Activated naive CD4-positive, alpha-beta T cell treated with anti-CD3 and anti-CD28 coated beads, Interleukin-2, amount 10 ng/mL, durations not matched to agents 7 days and 5 days (primary cell): ENCODE results near the gene MAST2.
"Not testable (repeated sequence)": the region's sequence is repeated elsewhere in the genome, so short reads cannot be mapped to it uniquely, and the experiment has no call there.

Experiments used
- CTCF ChIA-PET: fragments of 350-600 bp; sonication (Branson Sonifier 250); formaldehyde crosslinking; loops from one replicate; lab custom pipeline; 2021; ENCODE audit warnings: antibody characterized with exemption; lab: Charles Lee
- DNase-seq: peaks from one replicate; pipeline ENCODE4 v3.0.0-alpha.2; 2020
- H3K27ac Mint-ChIP-seq: one replicate; pipeline ENCODE4 v1.8.0; 2021; ENCODE audit warnings: mild to moderate bottlenecking, moderate library complexity, mixed read lengths
- H3K27me3 Mint-ChIP-seq: one replicate; pipeline ENCODE4 v1.8.0; 2021; ENCODE audit warnings: mild to moderate bottlenecking, mixed read lengths
- H3K36me3 Mint-ChIP-seq: one replicate; pipeline ENCODE4 v1.8.0; 2021; ENCODE audit warnings: mixed read lengths
- H3K4me1 Mint-ChIP-seq: one replicate; pipeline ENCODE4 v1.8.0; 2021; ENCODE audit warnings: mixed read lengths
- H3K4me3 Mint-ChIP-seq: one replicate; pipeline ENCODE4 v1.8.0; 2021; ENCODE audit warnings: mild to moderate bottlenecking, moderate library complexity, mixed read lengths
- H3K9me3 Mint-ChIP-seq: one replicate; pipeline ENCODE4 v1.8.0; 2021; ENCODE audit warnings: mixed read lengths

Gene MAST2

GRCh38 chr1:45930258-45931150 lies 127.1 kb downstream of the MAST2 start:
- no peaks in the 10 kb centered on the region for H3K9me3 Mint-ChIP-seq
- DNase-seq: no peak
- no peaks in the 10 kb centered on the region for H3K27me3 Mint-ChIP-seq
- H3K4me3 Mint-ChIP-seq: no peak overlapping the region
- CTCF ChIA-PET: no interaction called here
- H3K27ac Mint-ChIP-seq: no peak overlapping the region
- no peaks in the 10 kb centered on the region for H3K36me3 Mint-ChIP-seq
- H3K4me1 Mint-ChIP-seq: no peaks in the 10 kb centered on the region

GRCh38 chr1:45932205-45932604 lies 128.8 kb downstream of the MAST2 start:
- H3K36me3 Mint-ChIP-seq, DNase-seq, CTCF ChIA-PET, H3K27ac Mint-ChIP-seq, H3K27me3 Mint-ChIP-seq, H3K9me3 Mint-ChIP-seq, H3K4me1 Mint-ChIP-seq, H3K4me3 Mint-ChIP-seq: not testable (repeated sequence)

GRCh38 chr1:45934947-45935346 lies 131.5 kb downstream of the MAST2 start:
- Mint-ChIP-seq H3K4me3 (no peak overlapping the region), H3K4me1 (no peaks in the 10 kb centered on the region), H3K9me3 (no peaks in the 10 kb centered on the region), H3K27me3 (no peaks in the 10 kb centered on the region), H3K27ac (no peak overlapping the region), H3K36me3 (peaks cover 1% of the 10 kb centered on the region)
- DNase-seq: no peak
- CTCF ChIA-PET: no interaction called here

GRCh38 chr1:45938029-45938428 lies 134.6 kb downstream of the MAST2 start:
- no peak for DNase-seq
- CTCF ChIA-PET: interaction anchor here (0.6 kb wide), 1 partner anchor 752 kb away, joined by 3 read pairs; no protein-coding TSS in a partner anchor
- Mint-ChIP-seq H3K9me3 (no peaks in the 10 kb centered on the region), H3K27ac (no peak overlapping the region), H3K27me3 (no peaks in the 10 kb centered on the region), H3K4me1 (no peaks in the 10 kb centered on the region), H3K36me3 (peaks cover 1% of the 10 kb centered on the region), H3K4me3 (no peak overlapping the region)

GRCh38 chr1:45942411-45942810 lies 139.0 kb downstream of the MAST2 start:
- H3K27me3 Mint-ChIP-seq: no peaks in the 10 kb centered on the region
- no peak overlapping the region for H3K27ac Mint-ChIP-seq
- H3K4me1 Mint-ChIP-seq: no peaks in the 10 kb centered on the region

GRCh38 chr1:45943185-45943584 lies 139.8 kb downstream of the MAST2 start:
- no peak for DNase-seq
- Mint-ChIP-seq H3K4me1 (no peaks in the 10 kb centered on the region), H3K9me3 (no peaks in the 10 kb centered on the region), H3K27ac (no peak overlapping the region), H3K27me3 (no peaks in the 10 kb centered on the region), H3K4me3 (no peak overlapping the region), H3K36me3 (peaks cover 1% of the 10 kb centered on the region)
- CTCF ChIA-PET: no interaction called here

More at GRCh38 chr1:45942411-45942810, 139.0 kb downstream of the MAST2 start:
- H3K4me3 Mint-ChIP-seq: no peak overlapping the region
- H3K9me3 Mint-ChIP-seq: no peaks in the 10 kb centered on the region
- CTCF ChIA-PET: no interaction called here
- H3K36me3 Mint-ChIP-seq: peaks cover 1% of the 10 kb centered on the region
- no peak for DNase-seq

GRCh38 chr1:45945426-45945825 lies 142.0 kb downstream of the MAST2 start:
- DNase-seq: no peak
- Mint-ChIP-seq H3K9me3 (no peaks in the 10 kb centered on the region), H3K27ac (no peak overlapping the region), H3K27me3 (no peaks in the 10 kb centered on the region), H3K4me1 (no peaks in the 10 kb centered on the region), H3K4me3 (no peak overlapping the region), H3K36me3 (no peaks in the 10 kb centered on the region)
- CTCF ChIA-PET: no interaction called here

GRCh38 chr1:45949462-45949861 lies 146.1 kb downstream of the MAST2 start:
- DNase-seq, H3K9me3 Mint-ChIP-seq, H3K27me3 Mint-ChIP-seq, H3K27ac Mint-ChIP-seq, H3K4me1 Mint-ChIP-seq, H3K36me3 Mint-ChIP-seq, H3K4me3 Mint-ChIP-seq, CTCF ChIA-PET: not testable (repeated sequence)

GRCh38 chr1:45952072-45952471 lies 148.7 kb downstream of the MAST2 start:
- Mint-ChIP-seq H3K36me3 (no peaks in the 10 kb centered on the region), H3K4me3 (no peak overlapping the region), H3K27ac (no peak overlapping the region), H3K9me3 (no peaks in the 10 kb centered on the region), H3K4me1 (no peaks in the 10 kb centered on the region), H3K27me3 (no peaks in the 10 kb centered on the region)
- DNase-seq: no peak
- CTCF ChIA-PET: no interaction called here

- no peak overlapping the region for H3K27ac Mint-ChIP-seq
- no peak for DNase-seq
- H3K36me3 Mint-ChIP-seq: no peaks in the 10 kb centered on the region
- H3K9me3 Mint-ChIP-seq: no peaks in the 10 kb centered on the region
- H3K4me1 Mint-ChIP-seq: no peaks in the 10 kb centered on the region
- no peaks in the 10 kb centered on the region for H3K27me3 Mint-ChIP-seq
- CTCF ChIA-PET: no interaction called here
- H3K4me3 Mint-ChIP-seq: no peak overlapping the region
These were observed 150.8 kb downstream of the MAST2 start for GRCh38 chr1:45953934-45954847.

- Mint-ChIP-seq H3K27me3 (no peaks in the 10 kb centered on the region), H3K27ac (no peak overlapping the region), H3K9me3 (no peaks in the 10 kb centered on the region), H3K36me3 (peaks cover 4% of the 10 kb centered on the region), H3K4me1 (no peaks in the 10 kb centered on the region), H3K4me3 (no peak overlapping the region)
- DNase-seq: no peak
- CTCF ChIA-PET: no interaction called here
These were observed 154.3 kb downstream of the MAST2 start for GRCh38 chr1:45957684-45958083.

- H3K27me3 Mint-ChIP-seq: no peaks in the 10 kb centered on the region
- H3K27ac Mint-ChIP-seq: no peak overlapping the region
- DNase-seq: no peak
- H3K9me3 Mint-ChIP-seq: no peaks in the 10 kb centered on the region
- no peak overlapping the region for H3K4me3 Mint-ChIP-seq
- peaks cover 8% of the 10 kb centered on the region for H3K36me3 Mint-ChIP-seq
- H3K4me1 Mint-ChIP-seq: no peaks in the 10 kb centered on the region
- CTCF ChIA-PET: no interaction called here
These were observed 154.9 kb downstream of the MAST2 start for GRCh38 chr1:45958317-45958716.

GRCh38 chr1:45960930-45961715 lies 157.7 kb downstream of the MAST2 start:
- H3K4me3 Mint-ChIP-seq: no peak overlapping the region
- no peaks in the 10 kb centered on the region for H3K9me3 Mint-ChIP-seq
- CTCF ChIA-PET: no interaction called here
- H3K27me3 Mint-ChIP-seq: no peaks in the 10 kb centered on the region
- H3K27ac Mint-ChIP-seq: no peak overlapping the region
- no peak for DNase-seq
- no peaks in the 10 kb centered on the region for H3K4me1 Mint-ChIP-seq
- peaks cover 10% of the 10 kb centered on the region for H3K36me3 Mint-ChIP-seq

- CTCF ChIA-PET, H3K4me3 Mint-ChIP-seq, H3K36me3 Mint-ChIP-seq, H3K4me1 Mint-ChIP-seq, H3K9me3 Mint-ChIP-seq, DNase-seq, H3K27ac Mint-ChIP-seq, H3K27me3 Mint-ChIP-seq: not testable (repeated sequence)
These were observed 158.5 kb downstream of the MAST2 start for GRCh38 chr1:45961936-45962335.
